Urothelium cell line (cell line): Measurements from ENCODE around the gene EOMES.
A peak's percentile ranks its signal among the peaks of the same experiment; 100 is the strongest.

Experiments used
- DNase-seq: peaks from one replicate; pipeline ENCODE4 v3.0.0; 2011; ENCODE audit warnings: low spot score, mixed read lengths
- FAIRE-seq: peaks from 2 replicates; lab custom pipeline; 2011; peaks lifted over from hg19 to GRCh38; lab: Jason Lieb, UNC

Gene EOMES

DNA sequence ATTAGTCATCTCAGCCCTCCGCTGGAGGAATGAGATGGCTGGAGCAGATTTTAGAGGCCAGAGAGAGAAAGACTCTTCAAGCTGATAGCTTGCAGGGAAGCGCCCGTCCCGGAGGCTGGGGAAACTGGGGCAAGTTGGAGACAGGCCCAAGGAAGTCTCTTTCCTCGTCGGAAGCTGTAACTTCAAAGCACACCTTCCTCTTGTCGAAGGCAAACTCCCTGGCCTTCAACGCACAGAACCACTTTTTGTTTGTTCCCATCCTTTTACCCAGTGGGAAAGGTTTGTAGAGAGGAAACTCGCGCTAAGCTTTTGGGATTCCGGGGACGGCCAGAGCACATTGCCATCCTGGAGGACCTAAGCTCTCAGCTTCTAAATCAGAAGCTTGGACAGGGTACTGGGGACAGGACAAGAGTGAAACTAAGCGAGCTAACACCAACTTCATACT, 900 bp upstream of the EOMES start:
- DNase-seq (no peak), FAIRE-seq (no peak)

GRCh38 chr3:27720899-27721716, 1.0 kb downstream of the EOMES start:
- DNase-seq (no peak), FAIRE-seq (no peak)

DNA sequence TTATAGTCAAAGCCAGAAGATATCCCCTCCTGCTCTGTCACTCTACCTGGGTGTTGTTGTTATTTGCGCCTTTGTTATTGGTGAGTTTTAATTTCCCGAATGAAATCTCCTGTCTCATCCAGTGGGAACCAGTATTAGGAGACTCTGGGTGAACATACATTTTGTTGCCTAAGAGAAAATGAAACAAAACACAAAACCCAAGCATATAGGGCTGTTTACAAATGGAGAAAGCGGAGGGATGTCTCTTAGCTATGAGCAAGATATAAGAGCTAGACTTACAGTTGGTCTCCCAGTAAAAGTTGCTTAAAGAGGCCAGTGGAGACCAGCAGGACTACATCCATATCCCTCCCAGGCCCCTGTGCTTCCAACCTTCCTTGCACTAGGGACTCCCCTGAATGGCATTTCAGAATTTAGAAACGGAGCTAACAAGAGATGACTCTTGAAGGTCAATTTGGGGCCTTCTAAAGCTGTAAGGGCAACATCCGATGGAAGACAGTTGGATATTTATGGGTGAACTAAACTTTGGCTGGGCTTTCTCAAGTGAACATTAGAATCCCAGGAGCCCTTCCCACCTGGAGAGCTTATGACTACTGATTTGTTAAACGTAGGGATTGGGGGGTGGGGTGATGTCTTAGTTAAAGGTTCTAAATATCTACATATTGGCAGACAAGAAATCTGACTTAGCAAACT, 2.7 kb downstream of the EOMES start:
- DNase-seq, result no peak
- FAIRE-seq, result no peak

GRCh38 chr3:27718459-27718858, 3.7 kb downstream of the EOMES start:
- DNase-seq (no peak), FAIRE-seq (no peak)

- DNase-seq, result no peak
- no peak for FAIRE-seq
Observed at GRCh38 chr3:27717200-27717852, 4.8 kb downstream of the EOMES start.

GRCh38 chr3:27716309-27716708, 5.8 kb downstream of the EOMES start:
- DNase-seq, result no peak
- no peak for FAIRE-seq

- no peak for FAIRE-seq
Observed at GRCh38 chr3:27715863-27716262, 6.3 kb downstream of the EOMES start.

DNA sequence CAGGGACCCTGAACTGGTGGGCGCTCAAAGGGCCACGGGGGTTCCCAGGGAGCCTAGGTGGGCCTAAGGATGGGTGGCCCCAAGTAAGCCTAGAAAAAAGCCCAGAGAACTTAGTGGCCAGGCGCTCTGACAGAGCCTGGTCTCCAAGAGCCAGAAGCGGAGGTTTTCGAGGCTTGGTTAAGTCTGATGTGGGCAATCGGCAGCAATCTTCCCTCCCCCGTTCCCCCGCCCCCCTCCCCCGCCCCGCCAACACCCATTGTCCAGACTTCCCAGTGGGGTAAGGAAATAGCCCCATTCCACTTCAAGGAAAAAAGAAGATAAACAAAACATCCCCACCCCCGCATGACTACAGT, 6.7 kb downstream of the EOMES start:
- no peak for FAIRE-seq

More at GRCh38 chr3:27715863-27716262, 6.3 kb downstream of the EOMES start:
- DNase-seq, result no peak

DNA sequence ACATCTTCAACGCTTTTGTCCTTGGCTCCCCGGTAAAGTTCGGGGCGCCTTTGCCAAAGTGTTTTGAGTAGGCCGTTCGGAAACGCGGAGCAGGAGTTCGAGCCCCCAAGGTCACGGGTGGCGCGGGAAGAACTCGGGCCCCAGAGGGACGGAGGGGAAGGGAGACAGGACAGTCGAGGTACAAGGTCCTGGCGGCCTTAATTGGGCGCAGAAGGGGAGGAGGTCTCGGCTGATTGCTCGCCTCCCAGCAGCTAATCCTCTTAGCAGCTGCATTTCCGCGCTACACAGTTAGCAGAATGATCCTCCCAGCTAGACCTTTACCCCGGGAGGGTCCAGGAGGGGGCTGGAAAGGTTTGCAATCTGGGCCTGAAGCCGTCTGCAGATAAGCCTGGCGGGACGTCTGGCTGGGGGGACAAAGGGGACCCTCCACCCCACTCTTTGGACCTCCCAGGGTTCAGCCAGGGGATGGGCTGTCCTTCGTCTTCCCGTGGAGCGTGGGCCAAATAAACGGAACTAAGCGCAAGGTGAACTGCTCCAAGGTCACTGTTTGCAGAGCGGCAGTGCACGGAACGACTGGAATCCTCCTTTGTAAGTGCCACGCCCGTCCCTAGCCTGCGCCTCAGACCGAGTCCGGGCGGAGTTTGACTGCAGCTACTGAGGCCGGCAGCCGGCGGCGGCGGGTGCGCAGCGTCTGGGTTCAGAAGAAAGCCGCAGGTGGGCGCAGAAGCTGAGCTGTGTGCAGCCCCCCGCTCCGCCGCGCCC, 7.2 kb downstream of the EOMES start:
- no peak for FAIRE-seq
- peak; percentile 27 for DNase-seq

More for the DNA sequence above, 6.7 kb downstream of the EOMES start:
- peak; percentile 20 for DNase-seq

GRCh38 chr3:27714146-27714526, 8.0 kb downstream of the EOMES start:
- FAIRE-seq, result no peak
- DNase-seq, result no peak

GRCh38 chr3:27713435-27714145, 8.5 kb downstream of the EOMES start:
- no peak for FAIRE-seq
- DNase-seq, result no peak

- DNase-seq, result no peak
- no peak for FAIRE-seq
Observed at GRCh38 chr3:27713078-27713423, 9.1 kb downstream of the EOMES start.

GRCh38 chr3:27712136-27713077, 9.7 kb downstream of the EOMES start:
- DNase-seq (peak; percentile 36), FAIRE-seq (no peak)

- DNase-seq (no peak), FAIRE-seq (no peak)
Observed at GRCh38 chr3:27708250-27708649, 13.9 kb downstream of the EOMES start.

- FAIRE-seq (no peak), DNase-seq (no peak)
Observed at GRCh38 chr3:27699067-27699466, 23.1 kb downstream of the EOMES start.

DNA sequence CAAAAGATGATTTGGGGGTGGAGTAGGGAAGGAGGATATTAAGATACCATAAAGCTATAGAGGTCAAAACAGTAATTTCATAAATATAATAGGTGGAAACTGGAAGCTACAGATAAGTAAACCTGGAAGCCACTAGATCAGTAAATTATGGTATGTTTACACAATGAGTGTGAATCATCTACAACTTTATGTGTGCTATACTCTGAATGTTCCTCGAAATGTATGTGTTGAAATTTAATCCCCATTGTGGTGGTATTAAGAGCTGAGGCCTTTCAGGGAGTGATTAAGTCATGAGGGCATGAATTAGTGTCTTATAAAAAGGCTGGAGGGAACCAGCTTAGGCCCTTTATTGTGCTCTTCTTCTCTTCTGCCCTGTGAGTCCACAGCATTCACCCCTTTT, 25.2 kb downstream of the EOMES start:
- FAIRE-seq, result no peak

DNA sequence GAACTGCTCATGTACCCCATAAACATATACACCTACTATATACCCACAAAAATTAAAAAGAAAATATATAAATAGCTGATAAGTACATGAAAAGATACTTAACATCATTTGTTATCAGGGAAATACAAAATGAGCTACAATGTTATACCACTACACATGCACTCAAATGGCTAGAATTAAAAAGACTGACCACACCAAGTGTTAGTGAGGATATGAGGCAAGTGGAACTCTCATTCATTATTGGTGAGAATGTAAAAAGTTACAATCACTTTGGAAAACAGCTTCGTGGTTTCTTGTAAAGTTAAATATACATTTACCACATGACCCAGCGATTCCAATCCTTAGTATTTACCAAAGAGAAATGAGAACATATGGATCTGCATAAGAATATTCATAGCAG, 26.5 kb downstream of the EOMES start:
- DNase-seq, result no peak
- no peak for FAIRE-seq

More for the DNA sequence above, 25.2 kb downstream of the EOMES start:
- DNase-seq, result no peak

GRCh38 chr3:27688053-27688452, 34.1 kb downstream of the EOMES start:
- DNase-seq, result no peak
- no peak for FAIRE-seq

GRCh38 chr3:27686642-27687041, 35.5 kb downstream of the EOMES start:
- FAIRE-seq (no peak), DNase-seq (no peak)
